OCI-LY7 (cell line): ENCODE results near the gene GPRIN2.

Experiments used
- CTCF ChIP-seq: fragments of 200-600 bp; sonication (generic); conservative IDR thresholded peaks from 2 replicates; pipeline ENCODE4 v1.5.1; 2014; ENCODE audit warnings: mild to moderate bottlenecking, antibody characterized with exemption, low read length, moderate library complexity, mixed read lengths
- EZH2phosphoT487 ChIP-seq: fragments of 200-600 bp; sonication (generic); IDR thresholded peaks from 2 replicates; pipeline ENCODE4 v1.6.1; 2018; ENCODE audit warnings: low read depth, borderline replicate concordance, mild to moderate bottlenecking, mixed run types, antibody characterized with exemption, low read length, moderate library complexity, mixed read lengths

DNA sequence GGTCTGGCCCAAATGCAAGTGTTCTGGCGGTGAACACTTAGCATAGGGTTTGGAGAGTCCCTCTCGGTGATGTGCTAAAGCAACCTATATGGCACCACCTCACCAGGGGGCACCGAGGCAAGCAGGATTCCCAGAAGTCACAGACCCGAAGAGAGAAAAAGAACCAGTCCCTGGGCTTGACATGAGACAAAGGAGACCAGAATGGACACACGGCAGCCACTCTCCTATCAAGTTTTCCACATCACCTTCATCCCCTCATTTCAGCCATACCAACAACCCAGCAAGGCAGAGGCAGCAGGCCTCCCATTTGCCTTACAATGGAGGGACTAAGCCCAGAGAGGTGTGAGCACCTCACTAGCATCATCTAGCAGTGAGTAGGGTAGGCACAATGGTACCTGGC is 19.7 kb downstream of the GPRIN2 start:
- TF ChIP-seq CTCF (no peak), EZH2phosphoT487 (no peak)
